GM19468 (cell line): ENCODE results near the gene ZNF500.
"Not testable (repeated sequence)": the region's sequence is repeated elsewhere in the genome, so short reads cannot be mapped to it uniquely, and the experiment has no call there.

Source experiments
- ATAC-seq: cut with Tn5 transposase; IDR thresholded peaks from one replicate; pipeline ENCODE4 v1.9.1; 2021; ENCODE audit warnings: mild to moderate bottlenecking, moderate library complexity, moderate number of reproducible peaks; ENCODE audit not compliant: unreplicated experiment; ENCODE audit errors: extremely low read depth

Gene ZNF500

GRCh38 chr16:4747906-4748681, 18.9 kb downstream of the ZNF500 start:
- ATAC-seq, result no peak

GRCh38 chr16:4746991-4747574, 19.9 kb downstream of the ZNF500 start:
- no peak for ATAC-seq

DNA sequence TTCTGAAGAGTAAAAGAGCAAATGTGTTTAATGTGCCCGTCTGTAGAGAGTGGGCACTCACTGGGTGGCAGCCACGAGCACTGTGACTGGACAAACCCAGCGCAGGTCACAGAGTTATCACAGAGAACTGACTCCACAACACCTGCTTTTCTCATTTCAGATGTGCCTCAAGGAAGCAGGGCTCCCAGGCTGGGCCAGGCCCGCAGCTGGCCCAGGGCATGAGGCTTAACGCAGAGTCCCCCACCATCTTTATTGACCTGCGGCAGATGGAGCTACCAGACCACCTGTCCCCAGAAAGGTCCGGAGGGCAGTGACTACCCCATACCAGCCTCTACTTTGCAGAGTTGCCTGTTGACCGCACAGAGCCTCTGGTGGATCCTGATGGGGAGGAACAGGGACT, 20.7 kb downstream of the ZNF500 start:
- no peak for ATAC-seq

DNA sequence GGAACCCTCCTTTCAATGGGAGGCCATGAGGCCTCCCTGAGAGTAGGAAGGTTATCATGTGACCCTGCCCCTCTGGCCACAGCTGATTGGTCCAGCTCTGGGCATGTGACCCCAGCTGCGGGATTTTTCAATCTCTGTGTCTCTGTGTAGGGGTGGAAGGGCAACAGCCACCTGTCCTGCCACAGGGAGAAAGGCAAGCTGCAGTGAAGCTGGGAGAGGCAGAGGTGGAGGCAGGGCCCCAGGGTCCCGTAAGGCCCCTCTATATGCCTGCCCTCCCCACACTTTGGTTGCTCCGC, 21.7 kb downstream of the ZNF500 start:
- ATAC-seq, result no peak

DNA sequence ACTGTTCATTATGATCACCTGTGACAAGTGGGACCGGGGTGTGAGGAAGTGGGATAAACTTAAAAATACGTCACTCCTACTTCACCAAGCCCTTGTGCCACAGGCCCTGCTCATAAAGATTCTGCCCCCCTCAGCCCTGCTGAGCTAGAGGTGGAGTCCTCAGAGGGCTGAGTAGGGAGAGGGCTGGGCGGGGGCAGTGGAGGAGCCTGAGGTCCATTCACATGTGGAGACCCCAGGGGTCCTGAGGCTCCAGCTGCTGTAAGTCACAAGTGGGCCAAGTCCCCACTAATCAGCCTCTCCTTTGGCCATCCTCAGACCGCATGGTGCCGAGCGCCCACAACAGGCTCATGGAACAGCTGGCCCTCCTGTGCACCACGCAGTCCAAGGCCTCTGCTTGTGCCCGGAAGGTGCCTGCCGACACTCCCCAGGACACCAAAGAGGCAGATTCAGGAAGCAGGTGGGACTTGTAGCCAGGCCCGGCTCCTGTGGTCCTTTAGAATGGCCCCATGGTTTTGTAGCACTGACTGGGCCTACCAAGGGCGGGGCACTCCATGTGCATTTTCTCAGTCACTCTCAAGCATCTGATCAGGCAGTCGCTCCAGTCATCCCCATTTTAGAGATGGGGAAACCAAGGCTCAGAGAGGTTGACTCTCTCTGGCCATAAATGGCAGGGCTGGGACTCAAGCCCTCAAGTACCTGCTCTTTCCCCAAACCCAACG, 22.2 kb downstream of the ZNF500 start:
- ATAC-seq, result no peak

DNA sequence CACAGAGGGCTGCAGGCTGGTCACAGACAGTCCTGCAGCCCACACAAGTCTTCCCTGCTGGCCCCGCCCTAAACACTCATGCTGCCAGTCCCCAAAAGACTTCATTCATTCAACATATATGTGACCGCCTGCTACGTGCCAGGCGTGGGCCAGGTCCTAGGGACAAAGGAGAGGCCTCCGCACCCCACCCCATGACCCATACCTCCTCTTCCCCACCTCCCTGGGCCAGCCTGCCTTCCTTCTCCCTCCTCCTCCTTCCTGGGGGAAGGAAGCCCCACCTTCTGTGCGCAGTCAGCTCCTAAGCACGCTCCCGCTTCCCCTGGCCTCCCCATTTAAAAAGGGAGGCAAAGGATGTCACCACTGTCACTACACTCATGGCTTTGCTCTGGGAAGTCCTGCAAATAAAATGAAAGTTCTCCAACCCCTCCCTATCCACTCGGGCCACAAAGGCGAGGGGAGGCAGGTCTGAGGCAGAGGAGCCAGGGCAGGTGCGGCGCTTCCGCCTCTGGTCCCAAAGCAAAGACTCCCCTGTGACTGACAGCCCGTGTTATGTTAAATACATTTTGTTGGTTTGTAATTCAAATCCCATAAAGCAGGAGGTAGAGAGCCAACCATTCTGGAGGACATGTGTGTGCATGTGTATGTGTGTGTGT, 23.6 kb downstream of the ZNF500 start:
- no peak for ATAC-seq

DNA sequence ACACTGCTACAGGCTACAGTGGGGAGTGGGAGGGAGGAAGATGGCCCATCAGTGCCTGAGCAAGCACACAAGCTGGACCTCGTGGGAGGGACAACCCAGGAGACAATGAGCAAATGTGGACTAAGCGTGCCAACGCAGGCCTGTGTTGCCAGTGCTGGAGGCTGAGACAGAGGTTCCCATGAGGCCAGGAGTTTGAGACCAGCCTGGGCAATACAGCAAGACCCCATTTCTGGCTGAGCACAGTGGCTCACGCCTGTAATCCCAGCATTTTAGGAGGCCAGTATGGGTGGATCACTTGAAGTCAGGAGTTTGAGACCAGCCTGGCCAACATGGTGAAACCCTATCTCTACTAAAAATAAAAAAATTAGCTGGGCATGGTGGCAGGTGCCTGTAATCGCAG, 28.6 kb downstream of the ZNF500 start:
- not testable (repeated sequence) for ATAC-seq

DNA sequence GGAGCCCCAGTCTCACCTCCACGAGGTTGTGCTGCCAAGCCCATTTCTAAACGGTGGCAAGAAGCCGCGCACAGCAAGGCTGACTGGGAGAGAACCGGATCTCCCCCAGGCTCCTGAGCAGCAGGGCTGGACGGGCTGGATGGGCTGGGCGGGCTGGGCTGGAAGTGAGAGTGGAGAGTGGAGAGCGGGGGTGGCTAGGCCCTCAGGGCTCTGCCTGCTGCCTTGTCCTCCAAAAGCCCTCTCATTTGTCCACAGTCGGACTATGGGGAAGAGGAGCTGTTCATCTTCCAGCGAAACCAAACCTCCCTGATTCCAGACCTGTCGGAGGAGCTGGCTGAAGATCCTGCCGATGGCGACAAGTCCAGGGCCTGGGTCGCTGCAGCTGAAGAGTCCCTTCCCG, 29.4 kb downstream of the ZNF500 start:
- no peak for ATAC-seq

- no peak for ATAC-seq
Measured at GRCh38 chr16:4736546-4736945, 30.4 kb downstream of the ZNF500 start.

DNA sequence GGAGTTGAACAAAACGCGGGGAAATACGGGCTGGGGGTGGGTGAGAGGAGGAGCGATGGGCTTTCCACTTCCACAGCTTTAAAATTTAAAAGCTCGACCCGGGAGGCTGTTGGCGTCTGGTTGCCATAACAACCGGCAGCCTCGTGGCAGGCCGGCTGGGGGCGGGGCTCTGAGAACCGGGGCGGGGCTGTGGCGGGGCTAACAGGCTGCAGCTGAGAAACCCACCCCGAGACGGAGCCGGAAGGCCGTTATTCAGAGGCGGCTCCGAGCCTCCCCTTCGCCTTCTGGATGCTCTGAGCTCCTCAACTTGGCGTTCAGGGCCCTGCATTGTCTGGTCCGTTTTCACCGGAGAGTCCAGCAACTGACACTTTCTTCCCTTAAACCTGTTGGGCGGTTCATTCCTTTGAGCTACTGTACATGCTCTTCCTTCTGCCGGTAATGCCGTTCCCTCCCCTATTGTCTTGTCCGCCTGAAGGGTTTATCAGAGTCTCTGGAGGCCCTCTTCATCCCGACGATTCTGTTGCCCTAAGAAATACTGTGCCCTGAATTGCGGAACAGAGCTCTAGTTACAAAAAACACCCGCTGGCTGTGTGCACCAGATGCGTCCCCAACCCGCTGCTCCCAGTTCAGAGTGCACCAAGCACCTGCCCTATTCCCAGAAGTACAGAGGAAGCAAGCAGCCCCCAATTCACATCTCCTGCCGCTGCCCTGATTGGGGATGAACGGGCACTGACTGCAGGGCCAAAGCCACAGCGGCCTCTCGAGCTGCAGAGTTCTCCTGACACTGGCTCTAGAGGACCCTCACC, 32.0 kb downstream of the ZNF500 start:
- peak; percentile 9 for ATAC-seq

GRCh38 chr16:4734063-4734729, 32.8 kb downstream of the ZNF500 start, which contains the start of the genes ANKS3 and DNAAF8:
TSS of gene ANKS3 (minus strand) at chr16:4734271. CDS start at chr16:4730149, 4,122 bp downstream.
TSS of gene DNAAF8 (plus strand) at chr16:4734537. CDS start at chr16:4736515, 1,978 bp downstream.
- peak; percentile 54 for ATAC-seq

DNA sequence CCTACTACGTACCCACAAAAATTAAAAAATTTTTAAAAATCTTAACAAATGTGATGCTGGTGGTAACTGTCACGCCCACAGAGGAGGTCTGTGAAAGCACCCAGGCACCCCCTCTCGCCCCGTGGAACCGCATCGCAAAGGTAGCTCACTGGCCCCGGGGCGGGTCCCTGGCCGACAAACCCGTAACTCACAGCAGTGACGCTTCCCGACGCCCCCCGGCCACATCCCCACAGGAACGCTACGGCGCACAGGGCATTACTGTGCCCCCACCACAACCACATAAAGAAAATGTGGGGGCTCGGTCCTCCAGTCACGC, 33.3 kb downstream of the ZNF500 start:
- ATAC-seq, result no peak

DNA sequence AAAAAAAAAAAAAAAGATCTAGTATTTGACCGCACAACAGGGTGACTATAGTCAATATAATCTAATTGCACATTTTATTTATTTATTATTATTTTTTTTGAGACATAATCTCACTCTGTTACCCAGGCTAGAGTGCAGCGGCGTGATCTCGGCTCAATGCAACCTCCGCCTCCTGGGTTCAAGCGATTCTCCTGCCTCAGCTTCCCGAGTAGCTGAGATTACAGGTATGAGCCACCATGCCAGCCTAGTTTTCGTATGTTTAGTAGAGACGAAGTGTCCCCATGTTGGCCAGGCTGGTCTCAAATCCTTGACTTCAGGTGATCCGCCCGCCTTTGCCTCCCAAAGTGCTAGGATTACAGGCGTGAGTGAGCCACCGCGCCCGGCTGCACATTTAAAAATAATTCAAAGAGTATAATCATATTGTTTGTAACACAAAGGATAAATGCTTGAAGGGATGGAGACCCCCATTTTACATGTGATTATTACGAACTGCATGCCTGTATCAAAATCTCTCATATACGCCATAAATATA, 33.7 kb downstream of the ZNF500 start:
- ATAC-seq, result no peak

- ATAC-seq, result no peak
Measured at GRCh38 chr16:4729876-4730275, 37.1 kb downstream of the ZNF500 start.

- no peak for ATAC-seq
Measured at GRCh38 chr16:4728676-4729075, 38.3 kb downstream of the ZNF500 start.

GRCh38 chr16:4726616-4727015, 40.3 kb downstream of the ZNF500 start:
- ATAC-seq, result no peak

- no peak for ATAC-seq
Measured at GRCh38 chr16:4724661-4725270, 42.2 kb downstream of the ZNF500 start.

GRCh38 chr16:4723071-4723767, 43.7 kb downstream of the ZNF500 start:
- ATAC-seq, result no peak
